GM21723 (cell line): ENCODE measurements around the gene TTC6.

Source experiments
- ATAC-seq: cut with Tn5 transposase; IDR thresholded peaks from one replicate; pipeline ENCODE4 v1.9.1; 2021; ENCODE audit warnings: mild to moderate bottlenecking, moderate library complexity; ENCODE audit not compliant: unreplicated experiment

The TTC6 gene

GRCh38 chr14:37597914-37598746 is 2.7 kb downstream of the TTC6 start:
- ATAC-seq = no peak

- ATAC-seq = no peak
These were observed 3.5 kb downstream of the TTC6 start for GRCh38 chr14:37598747-37599506.

GRCh38 chr14:37599507-37600368 is 4.3 kb downstream of the TTC6 start:
- ATAC-seq = no peak

- ATAC-seq = no peak
These were observed 5.7 kb downstream of the TTC6 start for GRCh38 chr14:37600880-37601741.

GRCh38 chr14:37601865-37602264 is 6.4 kb downstream of the TTC6 start:
- no peak for ATAC-seq

GRCh38 chr14:37602605-37603453 is 7.4 kb downstream of the TTC6 start:
- ATAC-seq = no peak

GRCh38 chr14:37603688-37604251 is 8.3 kb downstream of the TTC6 start:
- ATAC-seq = no peak

GRCh38 chr14:37606678-37607077 is 11.2 kb downstream of the TTC6 start:
- ATAC-seq = no peak

GRCh38 chr14:37608649-37609048 is 13.2 kb downstream of the TTC6 start:
- ATAC-seq = no peak

- no peak for ATAC-seq
These were observed 15.6 kb downstream of the TTC6 start for GRCh38 chr14:37610945-37611523.

GRCh38 chr14:37615582-37616289 is 20.3 kb downstream of the TTC6 start:
- ATAC-seq = no peak

- ATAC-seq = no peak
These were observed 21.4 kb downstream of the TTC6 start for GRCh38 chr14:37616853-37617252.

- no peak for ATAC-seq
These were observed 22.5 kb downstream of the TTC6 start for GRCh38 chr14:37617864-37618365.

- no peak for ATAC-seq
These were observed 23.1 kb downstream of the TTC6 start for GRCh38 chr14:37618498-37619028.

- ATAC-seq = no peak
These were observed 25.4 kb downstream of the TTC6 start for GRCh38 chr14:37620856-37621255.

GRCh38 chr14:37622231-37622923 is 26.9 kb downstream of the TTC6 start:
- ATAC-seq = no peak

- ATAC-seq = no peak
These were observed 28.1 kb downstream of the TTC6 start for GRCh38 chr14:37623426-37623951.
